GM21717 (cell line): Measurements from ENCODE around the gene STX2.
"Not testable (repeated sequence)": the region's sequence is repeated elsewhere in the genome, so short reads cannot be mapped to it uniquely, and the experiment has no call there.

Experiments
- ATAC-seq: cut with Tn5 transposase; IDR thresholded peaks from one replicate; pipeline ENCODE4 v1.9.1; 2021; ENCODE audit warnings: mild to moderate bottlenecking, moderate library complexity; ENCODE audit not compliant: unreplicated experiment

The STX2 gene

GRCh38 chr12:130838951-130839769, at the start of gene STX2:
TSS of gene STX2 (minus strand) at chr12:130839250. CDS start at chr12:130839099, 151 bp downstream.
- peak; percentile 80 for ATAC-seq

GRCh38 chr12:130887190-130887589, 48.1 kb upstream of the STX2 start:
- not testable (repeated sequence) for ATAC-seq

GRCh38 chr12:130881548-130881947, 42.5 kb upstream of the STX2 start:
- no peak for ATAC-seq

- ATAC-seq = no peak
Measured at GRCh38 chr12:130881046-130881445, 42.0 kb upstream of the STX2 start.

GRCh38 chr12:130880411-130880885, 41.4 kb upstream of the STX2 start:
- no peak for ATAC-seq

- no peak for ATAC-seq
Measured at GRCh38 chr12:130879781-130880389, 40.8 kb upstream of the STX2 start.

- ATAC-seq = peak; percentile 84
Measured at GRCh38 chr12:130879212-130879686, 40.2 kb upstream of the STX2 start.

- ATAC-seq = no peak
Measured at GRCh38 chr12:130878193-130879185, 39.4 kb upstream of the STX2 start.

- ATAC-seq = no peak
Measured at GRCh38 chr12:130877333-130877732, 38.3 kb upstream of the STX2 start.

- no peak for ATAC-seq
Measured at GRCh38 chr12:130876758-130877157, 37.7 kb upstream of the STX2 start.

GRCh38 chr12:130876297-130876696, 37.2 kb upstream of the STX2 start:
- ATAC-seq = no peak

- not testable (repeated sequence) for ATAC-seq
Measured at GRCh38 chr12:130875708-130876107, 36.7 kb upstream of the STX2 start.

- no peak for ATAC-seq
Measured at GRCh38 chr12:130875193-130875592, 36.1 kb upstream of the STX2 start.

- no peak for ATAC-seq
Measured at GRCh38 chr12:130874696-130875095, 35.6 kb upstream of the STX2 start.

- ATAC-seq = no peak
Measured at GRCh38 chr12:130873825-130874224, 34.8 kb upstream of the STX2 start.

GRCh38 chr12:130873106-130873795, 34.2 kb upstream of the STX2 start:
- no peak for ATAC-seq

- peak; percentile 24 for ATAC-seq
Measured at GRCh38 chr12:130872179-130873096, 33.4 kb upstream of the STX2 start.

- peak; percentile 50 for ATAC-seq
Measured at GRCh38 chr12:130871286-130872178, 32.5 kb upstream of the STX2 start, which contains the start of gene RAN. TSS of gene RAN (plus strand) at chr12:130872066. CDS start at chr12:130872594, 528 bp downstream.
